ENCODE data around the gene DOK3.

Gene DOK3

DNA sequence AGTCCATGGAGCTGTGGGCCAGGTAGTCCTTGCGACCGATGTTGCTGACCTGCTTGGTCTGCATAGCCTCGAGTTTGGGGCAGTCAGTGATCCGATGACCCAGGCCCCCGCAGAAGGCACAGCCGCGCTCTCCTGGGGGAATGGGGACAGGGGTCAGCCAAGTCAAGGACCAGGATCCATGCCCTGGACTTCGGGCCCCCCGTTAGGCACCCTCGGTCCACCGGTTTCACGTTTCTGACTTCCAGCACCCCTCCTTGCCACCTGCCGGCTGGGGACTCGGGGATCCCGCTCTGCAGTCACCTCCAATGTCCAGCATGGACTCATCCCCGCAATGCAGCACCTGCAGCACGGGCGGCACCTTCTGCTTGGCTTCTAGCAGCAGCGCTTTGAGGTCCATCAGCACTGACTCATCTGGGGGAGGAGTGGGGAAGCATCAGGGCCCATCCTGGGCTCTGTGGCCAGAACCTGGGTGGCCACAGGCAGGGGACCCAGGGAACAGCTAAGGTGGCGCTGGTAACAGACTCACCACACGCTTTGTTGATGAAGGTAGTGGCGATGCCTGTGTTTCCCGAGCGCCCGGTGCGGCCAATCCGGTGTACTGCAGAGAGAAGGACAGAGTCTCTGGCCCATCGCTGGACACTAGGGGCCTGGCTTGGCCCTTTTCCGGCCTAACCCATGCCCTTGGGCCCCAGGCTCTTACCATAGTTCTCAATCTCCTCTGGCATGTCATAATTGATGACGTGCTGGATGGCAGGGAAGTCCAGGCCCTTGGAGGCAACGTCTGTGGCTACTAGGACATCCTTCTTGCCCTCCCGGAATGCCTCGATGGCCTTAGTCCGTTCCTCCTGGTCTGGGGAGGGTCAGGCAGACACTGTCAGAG, 2.4 kb upstream of the DOK3 start:
- DNase-seq, result no peak

DNA sequence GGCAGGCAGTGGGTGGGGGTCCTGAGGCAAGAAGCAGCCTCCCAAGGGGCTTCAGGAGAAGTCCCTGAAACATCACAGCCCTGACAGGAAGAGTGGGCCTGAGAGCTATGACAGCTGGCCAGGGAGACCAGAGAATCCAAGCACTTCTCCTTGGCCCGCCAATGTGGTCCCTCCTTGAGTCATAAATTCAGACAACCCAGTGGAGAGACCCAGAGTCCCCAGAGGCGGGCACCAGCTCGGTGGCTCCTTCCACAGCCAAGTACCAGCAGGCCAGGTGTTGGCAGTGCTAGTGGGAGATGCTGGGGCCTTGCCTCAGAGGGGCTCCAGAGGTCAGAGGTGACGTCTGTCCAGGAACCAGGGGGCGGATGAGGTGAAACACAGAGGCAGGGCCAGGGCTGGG, 1.6 kb upstream of the DOK3 start:
- DNase-seq, result no peak

DNA sequence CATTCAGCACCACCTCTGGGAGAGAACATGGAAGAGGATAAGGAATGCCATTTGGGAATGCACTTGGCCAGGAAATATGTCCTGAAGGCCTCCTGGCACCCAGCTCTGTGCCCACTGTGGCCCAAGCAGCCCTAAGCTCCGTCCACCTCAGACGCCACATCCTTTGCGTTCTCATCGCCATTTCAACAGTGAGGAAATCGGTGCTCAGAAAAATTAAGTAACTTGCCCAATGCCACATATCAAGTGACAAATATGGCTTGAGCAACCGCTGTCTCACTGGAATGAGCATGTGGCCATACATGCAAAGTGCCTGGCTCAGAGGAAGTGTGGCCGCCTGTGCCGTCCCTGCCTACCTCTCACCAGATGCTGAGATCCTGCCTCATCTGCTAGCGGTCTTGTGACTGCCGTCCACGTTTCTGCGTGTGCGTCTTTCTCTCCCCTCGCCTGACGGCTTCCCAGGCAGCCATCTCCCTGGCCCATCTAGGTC, 984 bp upstream of the DOK3 start:
- no peak for DNase-seq

DNA sequence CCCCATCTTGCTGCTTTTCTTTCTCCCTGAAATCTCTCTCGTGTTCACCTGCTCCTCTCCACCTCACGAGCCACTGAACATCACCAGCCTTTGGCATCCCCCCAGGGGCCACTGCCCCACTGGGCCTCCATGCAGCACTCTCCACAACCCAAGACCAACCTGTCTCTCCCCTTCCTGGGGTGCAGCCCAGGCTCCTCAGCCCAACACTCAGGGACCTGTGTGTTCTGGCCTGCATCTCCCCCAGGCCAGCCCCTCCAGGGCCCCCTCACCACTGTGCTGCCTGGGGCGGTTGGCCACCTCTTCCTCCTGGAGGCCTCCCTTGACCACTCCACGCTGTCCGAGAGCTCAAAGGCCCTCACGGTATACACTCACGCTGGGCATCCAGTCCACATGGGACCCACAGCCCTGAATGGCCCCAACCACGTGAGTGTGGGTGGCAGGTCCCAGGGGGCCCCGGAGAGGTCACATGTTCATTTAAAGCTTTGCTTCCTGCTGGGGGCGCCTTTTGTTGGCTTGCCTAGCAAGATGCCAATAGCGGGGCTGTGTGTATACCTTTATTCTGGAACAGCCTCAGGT, 453 bp upstream of the DOK3 start:
- DNase-seq, result no peak

DNA sequence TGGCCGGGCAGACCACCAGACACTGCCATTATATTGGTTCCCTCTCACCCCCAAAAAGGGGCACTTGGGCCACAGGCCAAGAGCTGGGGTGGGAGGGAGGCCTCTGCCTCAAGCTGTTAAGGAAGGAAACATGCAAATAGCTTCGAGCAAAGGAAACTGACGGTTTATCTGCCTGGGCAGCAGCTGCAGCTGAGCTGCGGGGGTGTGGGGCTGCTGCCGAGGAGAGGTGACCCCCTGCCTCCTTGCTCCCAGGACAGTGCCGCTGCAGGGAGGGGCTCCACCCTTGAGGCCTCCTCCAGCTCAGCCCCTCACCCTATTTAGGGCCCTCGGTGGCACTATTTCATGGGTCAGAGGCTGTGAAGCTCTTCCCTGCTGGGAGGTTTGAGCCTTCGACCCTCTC, 789 bp downstream of the DOK3 start:
- no peak for DNase-seq

DNA sequence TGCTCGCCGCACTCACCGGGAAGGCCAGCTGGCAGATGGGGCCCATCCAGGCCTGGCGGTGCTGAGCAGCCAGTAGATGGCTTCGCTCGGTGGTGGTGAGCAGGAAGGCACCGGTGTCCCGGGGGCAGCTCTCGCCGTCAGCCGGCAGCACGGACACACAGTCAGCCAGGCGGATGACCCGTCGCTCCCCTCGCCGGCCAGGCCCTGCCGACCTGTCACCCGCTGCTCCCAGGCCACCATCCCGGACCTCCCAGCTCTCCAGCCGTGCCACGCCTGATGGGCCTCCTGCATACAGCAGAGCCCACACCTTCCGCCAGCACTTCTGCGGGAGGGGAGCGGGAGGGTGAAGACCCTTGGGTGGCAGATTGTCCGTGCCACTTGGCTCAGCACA, 1.4 kb downstream of the DOK3 start:
- DNase-seq, result no peak

DNA sequence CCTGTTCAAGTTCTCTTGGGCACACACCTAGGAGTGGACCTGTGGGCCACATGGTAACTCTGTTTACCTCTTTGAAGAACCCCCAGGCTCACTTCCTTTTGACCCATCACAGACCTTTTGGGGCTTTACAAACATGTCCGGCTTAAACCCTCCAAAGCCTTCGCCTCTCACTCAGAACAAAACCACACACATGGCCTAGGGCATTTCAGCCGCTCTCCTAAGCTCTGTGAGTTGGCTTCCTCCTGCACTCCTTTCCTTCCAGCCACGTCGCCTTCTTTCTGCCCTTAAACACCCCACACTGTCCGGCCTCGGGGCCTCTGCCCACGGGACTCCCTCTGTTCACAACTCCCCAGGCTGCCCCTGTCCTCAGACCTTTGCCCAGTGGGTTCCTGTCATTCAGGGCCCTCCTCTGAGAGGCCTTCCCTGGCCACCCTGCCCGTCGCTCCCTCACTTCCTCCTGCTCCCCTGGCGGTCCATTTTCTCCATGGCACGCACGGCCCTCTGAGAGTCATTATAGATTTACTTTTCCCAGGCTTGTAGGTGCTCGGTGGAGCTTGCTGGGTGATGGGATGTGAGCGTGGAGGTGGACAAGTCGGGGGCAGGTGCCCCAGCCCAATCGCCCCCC, 1.9 kb downstream of the DOK3 start:
- no peak for DNase-seq

DNA sequence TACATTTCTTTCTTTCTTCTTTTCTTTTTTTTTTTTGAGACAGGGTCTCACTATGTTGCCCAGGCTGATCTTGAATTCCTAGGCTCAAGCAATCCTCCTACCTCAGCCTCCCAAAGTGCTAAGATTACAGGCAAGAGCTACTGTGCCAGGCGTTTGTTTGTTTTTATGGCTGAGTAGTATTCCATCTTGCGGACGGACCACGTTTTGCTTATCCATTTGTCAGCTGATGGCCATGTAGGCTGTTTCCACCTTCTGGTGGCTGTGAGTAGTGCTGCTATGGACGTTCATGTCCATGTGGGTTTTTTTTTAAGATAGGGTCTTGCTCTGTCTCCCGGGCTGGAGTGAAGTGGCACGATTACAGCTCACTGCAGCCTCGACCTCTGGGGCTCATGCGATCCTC, 2.5 kb downstream of the DOK3 start:
- no peak for DNase-seq

DNA sequence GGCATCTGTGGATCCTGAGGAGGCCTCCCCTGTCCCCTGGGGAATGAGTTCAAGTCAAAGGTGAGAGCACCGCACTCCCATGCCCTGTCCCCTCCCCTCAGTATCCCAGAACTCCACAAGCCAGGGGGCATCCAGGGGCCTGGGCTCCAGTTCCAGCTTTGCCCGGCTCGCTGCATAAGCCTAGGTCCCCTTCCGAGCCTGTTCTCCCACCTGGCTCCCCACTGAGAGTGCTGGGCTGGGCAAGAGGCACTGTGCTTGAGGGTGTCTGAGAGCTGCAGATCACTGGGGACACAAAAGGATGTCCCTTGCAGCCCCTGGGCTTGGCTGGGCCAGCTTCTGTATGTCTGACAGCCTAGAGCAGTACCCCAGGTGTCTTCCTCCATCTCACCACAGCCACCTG, 4.6 kb downstream of the DOK3 start:
- DNase-seq, result no peak

DNA sequence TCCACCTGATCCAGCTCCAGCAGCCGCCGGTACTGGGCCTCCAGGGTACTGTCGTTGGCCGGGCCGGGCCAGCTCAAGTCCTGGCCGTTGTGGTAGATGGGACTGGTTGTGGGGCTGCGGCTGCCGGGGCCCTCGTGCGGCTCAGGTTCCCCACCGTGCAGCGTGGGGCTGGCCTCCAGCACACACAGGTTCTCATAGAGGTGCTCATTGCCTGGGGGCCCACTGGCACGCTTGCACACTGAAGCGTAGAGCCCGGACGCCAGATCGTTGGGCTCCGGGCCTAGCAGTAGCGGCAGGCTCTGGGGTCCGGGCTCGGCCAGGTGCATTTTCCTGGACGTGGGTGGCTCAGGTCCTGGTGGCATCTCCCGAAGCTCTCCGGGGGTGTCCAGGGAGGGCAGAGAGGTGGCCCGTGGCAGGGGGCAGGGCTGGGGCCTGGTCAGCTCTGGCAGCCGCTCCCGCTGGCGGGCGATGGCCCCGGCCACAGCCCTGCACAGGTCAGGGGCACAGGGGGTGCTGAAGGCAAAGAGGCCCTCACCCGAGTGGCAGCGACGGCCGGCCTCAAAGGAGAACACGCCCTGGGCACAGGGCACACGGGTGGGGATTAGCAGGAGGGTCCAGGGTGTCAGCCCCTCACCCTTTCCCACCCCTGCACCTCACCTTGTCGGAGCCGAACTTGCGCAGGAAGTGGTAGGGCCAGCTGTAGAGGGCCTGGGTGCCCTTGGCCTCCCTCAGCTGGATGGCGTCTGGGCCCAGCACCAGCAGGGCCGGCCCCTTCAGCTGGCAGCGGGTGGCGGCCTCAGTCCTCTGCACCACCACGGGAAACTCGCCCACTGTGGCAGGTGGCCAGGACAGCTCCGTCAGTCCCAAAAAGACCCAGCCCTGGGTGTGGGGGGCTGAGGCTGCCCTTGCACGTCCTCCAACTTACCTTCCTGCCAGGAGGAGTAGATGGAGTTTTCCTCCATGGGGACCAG, 5.3 kb downstream of the DOK3 start:
- DNase-seq, result no peak

DNA sequence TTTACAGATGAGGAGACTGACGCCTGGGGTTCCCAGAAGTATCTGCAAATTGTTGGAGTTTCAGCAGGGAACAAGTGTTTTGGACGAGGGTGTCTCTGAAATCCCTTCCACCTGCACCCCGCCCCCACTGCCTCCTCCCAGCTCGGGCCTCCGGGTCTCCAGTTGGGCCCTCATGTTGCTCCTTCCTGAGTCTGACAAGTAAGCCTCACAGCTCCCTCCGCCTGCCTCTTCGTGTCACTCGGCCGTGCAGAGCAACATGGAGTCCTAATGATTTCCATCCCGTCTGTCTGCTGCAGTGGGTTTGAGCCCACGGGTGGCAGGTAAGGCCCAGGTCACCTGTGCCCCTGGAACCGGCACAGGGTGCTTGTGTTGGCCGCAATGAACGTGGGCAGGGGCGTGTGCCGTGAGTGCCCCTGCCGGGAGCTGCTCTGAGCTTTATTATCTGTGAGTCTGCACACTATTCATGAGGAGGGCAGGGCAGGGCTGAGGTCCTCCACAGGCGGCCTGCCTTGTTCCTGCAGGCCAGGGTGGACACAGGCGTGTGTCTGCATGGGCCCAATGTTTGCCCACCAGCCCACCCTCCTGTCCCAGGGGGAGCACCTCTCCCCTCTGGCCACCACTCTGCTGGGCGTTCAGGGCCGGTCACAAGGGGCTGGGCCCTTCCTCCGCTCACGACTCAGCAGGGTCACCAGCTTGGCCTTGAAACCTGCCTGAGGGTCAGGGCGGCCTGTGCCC, 6.1 kb downstream of the DOK3 start:
- no peak for DNase-seq

DNA sequence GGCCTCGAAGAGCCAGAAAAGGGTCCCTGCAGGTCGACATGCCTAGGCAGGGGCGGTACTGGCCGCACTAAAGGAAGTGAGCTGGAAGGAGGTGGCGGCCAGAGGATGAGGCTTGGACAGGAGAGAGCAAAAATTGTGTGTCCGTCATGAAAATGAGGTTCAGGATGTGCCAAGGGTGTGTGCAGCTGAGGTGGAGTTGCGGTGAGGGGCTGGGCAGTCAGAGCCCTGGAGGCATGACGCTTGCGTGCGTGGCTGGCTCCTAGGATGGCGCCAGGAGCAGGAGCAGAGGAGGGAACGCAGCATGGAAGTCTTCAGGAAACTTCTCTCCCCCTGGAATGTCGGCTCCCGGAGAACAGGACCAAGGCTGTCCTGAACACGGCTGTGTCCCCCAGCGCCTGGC, 6.7 kb downstream of the DOK3 start:
- DNase-seq, result no peak

DNA sequence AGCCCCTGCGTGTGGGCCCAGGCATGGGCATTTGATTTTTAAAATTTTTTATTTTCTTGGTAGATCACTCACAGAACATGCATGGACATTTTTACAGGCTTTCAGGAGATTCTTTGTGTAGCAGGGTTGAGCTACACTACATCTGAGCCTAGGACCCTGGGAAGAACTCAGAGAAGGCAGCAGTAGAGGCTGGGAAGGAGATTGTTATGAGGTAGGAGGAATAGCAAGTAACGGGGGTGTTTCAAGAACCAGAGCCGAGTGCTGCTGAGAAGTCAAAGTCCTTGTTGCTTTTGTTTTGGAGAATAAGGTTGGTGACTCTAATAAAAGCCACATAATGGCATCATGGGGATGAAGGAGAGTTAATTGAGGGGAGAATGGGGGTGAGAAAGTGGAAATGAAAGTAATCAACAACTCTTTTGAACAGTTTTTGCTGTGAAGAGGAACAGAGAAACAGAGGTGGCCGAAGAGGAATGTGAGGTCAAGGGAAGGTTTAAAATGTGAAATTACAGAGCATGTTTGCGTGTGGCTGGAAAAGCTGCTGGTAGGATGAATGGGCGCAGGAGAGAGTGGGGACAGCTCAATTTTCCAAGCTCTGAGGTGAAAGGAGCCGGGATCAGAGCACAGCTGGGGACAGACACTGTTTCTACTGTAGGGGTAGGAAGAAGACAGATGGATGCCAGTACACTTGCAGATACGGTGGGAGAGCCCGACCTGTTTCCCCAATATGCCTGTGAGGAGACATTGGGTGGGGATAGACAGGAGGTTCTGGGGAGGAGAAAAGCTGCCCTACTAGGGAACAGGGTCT, 7.5 kb downstream of the DOK3 start:
- DNase-seq, result no peak

DNA sequence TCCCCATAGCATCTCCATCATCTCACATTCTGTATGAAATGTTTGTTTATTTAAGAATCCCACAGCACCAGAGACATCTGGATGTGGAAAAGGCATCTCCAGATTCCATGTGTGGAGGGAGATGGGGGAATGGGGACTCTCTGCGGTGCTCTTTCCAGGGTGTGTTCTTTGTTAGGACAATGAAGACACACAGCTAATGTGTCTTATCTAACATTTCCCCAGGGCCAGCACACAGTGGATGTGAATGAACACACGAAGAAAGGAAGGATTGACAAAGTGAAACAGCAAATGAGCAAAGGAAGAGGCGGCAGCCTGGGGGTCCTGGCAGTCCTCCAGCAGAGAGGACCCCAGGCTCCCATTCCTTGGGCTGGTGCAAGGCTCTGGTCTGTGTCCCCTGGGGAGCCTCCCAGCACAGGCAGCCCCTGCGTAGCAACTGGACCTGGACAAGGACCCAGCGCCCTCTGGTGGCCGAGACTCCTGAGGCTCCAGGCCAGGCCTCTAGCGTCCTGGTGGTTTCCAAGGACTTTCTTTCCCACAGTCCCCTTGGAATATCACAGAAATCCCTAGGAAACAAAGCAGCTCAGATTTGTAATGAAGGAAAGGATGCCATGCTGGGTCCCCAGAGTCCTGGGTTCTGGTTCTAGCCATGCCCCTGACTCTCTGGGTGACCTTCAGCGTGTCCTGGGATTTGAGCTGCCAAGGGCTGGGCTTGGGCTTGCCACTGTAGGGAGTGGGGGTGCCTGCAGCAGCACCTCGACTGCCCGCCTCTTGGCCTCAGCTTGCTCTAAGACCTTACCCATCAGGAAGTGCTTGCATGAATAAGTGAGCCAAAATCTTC, 8.7 kb downstream of the DOK3 start:
- DNase-seq, result peak; percentile 68 to 88 (median 82)

DNA sequence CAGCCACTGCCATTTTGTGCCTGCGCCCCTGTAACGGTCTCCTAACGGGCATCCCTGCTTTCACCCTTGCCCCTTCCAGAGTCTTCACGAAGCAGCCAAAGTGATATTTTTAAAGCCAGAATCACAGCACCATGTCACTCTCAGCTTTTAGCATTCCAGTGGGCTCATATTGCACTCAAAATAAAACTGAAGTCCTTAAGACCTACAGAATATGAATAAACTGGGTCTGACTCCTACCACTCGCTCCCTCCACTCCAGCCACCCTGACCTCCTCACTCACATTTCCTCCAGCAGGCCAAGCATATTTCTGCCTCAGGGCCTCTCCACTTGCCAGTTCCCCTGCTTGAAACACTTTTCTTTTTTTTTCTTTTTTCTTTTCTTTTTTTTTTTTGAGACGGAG, 9.8 kb downstream of the DOK3 start:
- DNase-seq, result no peak

DNA sequence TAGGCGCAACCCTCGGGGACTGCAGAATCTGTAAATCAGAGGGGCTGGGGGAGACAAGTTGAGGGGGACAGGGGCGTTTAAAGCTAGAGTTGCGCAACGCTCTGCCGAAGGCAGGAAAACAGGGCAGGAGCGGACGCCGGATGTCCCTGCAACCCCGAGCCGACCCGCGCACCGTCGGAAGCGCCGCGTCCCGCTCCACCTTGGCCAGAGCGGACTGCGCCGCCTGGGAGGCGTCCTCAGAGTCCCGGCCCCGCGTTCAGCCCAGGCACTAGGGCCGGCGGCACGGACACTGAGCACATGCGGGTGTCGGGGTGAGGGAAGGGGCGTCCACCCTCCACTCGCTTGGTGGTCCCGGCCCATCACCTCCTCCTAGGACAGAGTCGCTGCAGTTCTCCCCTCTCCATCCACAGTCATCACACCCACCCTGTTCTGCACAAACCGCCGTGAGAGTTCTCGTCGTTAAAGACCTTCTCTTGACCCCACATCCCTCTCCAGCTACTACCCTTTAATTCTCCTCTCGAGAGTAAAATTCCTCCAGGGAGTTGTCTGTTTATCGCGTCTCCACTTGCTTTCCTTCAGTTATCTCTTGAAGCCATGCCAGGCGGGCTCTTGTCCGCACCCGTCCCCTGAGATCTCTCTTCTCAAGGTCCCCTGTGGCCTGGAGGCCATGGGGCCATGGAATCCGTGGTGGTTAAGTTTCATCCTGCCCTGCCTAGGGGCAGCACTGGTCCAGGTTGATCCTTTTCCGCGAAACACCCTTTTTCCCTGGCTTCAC, 11.4 kb downstream of the DOK3 start:
- DNase-seq, result no peak

DNA sequence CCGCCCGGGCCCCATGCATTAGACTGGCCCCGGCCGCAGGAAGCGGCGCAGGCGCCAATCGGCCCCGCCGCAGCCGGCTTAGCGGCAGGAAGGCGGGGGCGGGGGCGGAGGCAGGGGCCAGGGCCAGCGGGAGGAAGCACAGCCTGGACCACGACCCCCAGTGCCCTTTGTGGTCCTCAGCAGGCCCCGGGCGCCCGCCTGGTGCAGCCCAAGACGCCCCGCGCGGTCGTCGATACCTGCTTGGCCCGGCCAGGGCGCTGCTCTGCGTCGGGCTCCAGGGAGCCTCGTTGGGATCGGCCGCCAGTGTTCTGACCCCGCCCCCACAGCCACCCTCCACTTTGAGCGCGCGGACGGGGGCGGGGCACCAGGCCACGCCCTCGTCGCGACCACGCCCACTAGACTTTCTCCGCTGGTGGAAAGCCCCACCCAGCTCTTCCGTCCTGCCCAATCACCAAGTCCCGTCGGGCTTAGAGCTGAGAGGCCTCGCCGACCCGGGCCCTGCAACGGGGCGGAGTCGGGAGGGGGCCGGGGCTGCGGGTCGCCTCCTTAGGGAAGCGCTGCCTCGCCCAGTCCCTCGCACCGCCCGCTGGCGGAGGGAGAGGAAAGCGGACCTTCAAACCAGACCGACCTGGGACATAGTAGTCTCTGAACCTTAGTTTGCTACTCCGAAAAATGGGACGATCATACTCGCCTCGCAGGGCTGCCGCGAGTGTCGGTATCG, 12.2 kb downstream of the DOK3 start, which contains the start of gene PDLIM7:
Gene PDLIM7, minus strand, starts transcription at position 313 of the 721 bp plus-strand sequence. CDS start 1,092 bp downstream, outside the sequence.
- peak; percentile 69 to 91 (median 84) for DNase-seq

DNA sequence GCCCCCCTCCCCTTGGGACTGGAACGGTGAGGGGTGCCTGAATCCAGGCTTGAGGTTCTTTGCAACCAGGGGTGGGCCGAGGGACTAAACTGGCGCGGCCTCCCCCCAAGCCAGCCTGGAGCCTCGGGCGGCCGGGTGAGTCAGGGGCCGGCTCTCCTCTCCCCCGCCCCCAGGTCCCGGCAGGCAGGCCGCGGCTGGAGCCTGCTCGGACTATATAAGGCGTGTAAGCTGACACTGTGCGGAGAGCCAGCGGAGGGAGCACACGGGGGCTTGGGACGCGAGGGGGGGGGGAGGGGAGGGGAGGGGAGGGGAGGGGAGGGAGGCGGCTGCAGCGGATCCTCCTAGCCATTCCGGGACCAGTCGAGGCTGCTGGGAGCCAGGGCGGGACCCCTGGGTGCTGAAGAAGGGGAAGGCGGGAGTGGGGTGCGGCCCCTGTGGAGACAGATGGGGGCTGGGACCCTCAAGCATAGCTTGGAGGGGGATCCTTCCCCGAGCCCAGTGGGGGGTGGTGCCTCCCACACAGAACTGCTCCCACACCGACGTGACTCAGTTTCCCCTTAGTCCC, 12.8 kb downstream of the DOK3 start:
- DNase-seq, result no peak

Measured in activated naive CD4-positive, alpha-beta T cell (primary cell).